ENCODE results near the gene PLEKHN1.

Gene PLEKHN1

GRCh38 chr1:929712-930632, 36.3 kb upstream of the PLEKHN1 start:
- no peak for DNase-seq (ENCODE audit: low read depth)

DNA sequence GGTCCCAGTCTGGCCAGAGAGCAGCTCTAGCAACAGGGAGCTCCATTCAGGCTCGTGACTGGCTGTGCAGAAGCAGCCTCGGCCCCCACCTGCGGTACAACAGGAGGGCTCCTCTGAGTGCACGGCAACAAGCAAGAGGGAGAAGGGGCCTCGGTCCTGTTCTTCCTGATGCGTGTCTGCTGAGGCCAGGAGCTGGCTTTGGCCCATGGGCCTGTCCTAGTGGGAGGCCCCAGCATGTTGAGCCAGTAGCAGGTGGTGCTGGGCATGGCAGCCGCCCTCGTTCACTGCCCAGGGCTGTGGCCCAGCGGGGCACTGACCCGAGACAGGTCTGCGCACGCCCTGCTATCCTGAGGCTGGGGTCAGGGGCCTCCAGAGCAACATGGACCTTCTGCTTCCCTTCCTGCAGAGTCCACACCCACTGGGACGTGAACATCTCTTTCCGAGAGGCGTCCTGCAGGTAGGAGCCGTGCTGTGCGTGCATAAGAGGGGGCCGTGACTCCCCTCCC, 35.6 kb upstream of the PLEKHN1 start:
- no peak for DNase-seq (ENCODE audit: low read depth)

- no peak for DNase-seq (ENCODE audit: low read depth)
Observed at GRCh38 chr1:931380-932172, 34.7 kb upstream of the PLEKHN1 start.

- DNase-seq (ENCODE audit: low read depth), result no peak
Observed at GRCh38 chr1:932173-932510, 34.1 kb upstream of the PLEKHN1 start.

DNA sequence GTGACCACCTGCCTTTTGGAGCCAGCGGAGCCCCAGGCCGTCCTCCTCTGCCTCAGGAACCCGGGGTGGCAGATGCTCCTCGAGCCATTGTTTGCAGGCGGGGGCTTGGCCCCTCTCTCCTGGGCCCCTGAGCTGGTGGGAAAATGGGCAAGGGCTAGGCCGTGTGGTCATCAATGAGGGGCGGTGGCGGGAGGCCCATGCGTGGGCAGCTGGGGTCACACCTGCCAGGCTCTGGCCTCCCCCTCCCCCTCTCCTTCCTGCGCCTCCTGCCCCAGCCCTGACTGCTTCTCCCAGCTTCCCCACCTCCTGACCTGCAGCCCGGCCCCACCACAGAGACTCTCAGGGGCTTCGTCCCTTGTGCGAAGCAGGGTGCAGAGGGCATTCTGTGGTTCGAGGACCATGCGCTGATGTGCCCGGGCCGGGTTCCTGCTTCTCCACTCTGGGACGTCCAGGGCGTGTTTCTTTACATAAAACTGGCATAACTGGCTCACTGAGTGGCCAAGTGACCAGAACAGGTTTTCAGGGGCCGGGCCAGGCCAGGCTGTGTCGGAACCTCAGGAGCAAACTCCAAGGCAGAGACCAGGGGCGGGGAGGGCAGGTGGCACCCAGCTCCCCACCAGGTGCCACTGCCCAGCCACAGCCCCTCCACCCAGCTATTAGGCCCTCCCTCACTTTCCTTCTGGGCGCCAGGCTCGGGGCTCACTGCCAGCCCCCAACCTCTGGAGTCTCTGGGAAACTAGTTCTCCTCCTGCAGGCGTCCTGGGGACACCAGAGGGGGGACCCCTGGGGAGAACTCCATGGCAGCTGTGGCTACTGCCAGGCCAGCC, 33.3 kb upstream of the PLEKHN1 start:
- no peak for DNase-seq (ENCODE audit: low read depth)

DNA sequence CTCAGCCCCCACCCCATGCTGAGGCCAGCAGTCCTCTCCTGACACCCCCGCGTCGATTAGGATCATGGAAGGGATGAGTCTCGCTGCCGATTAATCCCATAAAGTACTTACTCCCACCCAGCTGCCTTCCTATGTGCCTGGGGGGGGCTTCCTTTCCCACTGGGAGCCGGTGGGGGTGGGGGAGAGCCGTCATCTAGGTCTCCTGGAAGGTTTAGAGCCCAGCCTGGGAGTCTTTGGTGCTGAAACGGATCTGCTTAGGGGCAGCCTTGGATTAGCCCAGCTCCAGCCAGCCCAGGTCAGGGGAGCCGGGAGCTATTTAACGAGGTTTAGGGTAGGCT, 32.7 kb upstream of the PLEKHN1 start:
- no peak for DNase-seq (ENCODE audit: low read depth)

DNA sequence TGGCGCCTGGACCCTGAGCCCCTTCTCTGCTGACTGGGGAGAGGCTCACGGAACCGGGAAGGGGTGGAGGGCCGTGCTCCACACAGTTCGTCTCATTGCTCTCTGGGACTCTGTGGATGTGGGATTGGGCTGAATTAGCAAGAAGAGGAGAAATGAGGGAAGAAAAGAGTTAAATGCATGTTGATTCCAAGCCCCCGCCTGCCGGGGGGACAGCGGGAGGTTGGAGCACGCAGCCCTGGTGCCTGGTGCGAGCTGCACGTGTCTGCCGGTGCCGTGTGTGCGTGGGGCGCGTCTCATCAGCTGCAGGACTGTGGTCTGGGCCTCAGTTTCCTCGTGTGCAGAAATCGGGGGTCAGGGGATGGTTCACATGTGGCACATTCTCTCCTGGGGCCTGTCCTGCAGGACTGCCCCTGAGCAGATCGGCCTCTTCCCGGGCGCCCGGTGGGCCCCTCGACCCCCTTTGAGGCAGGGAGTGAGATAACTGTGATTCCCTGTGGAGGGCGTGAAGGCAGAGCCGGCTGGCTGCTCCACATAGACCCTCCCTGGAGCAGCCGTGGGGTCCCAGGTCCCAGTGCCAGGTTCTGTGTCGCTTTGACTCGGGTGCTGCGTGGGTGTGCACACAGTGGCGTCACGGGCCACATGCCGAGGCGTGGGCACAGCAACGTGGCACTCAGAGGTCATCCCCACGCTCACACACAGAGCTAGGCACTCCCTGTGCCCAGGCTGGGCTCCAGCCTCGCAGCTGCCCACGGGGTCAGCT, 31.1 kb upstream of the PLEKHN1 start:
- no peak for DNase-seq (ENCODE audit: low read depth)

DNA sequence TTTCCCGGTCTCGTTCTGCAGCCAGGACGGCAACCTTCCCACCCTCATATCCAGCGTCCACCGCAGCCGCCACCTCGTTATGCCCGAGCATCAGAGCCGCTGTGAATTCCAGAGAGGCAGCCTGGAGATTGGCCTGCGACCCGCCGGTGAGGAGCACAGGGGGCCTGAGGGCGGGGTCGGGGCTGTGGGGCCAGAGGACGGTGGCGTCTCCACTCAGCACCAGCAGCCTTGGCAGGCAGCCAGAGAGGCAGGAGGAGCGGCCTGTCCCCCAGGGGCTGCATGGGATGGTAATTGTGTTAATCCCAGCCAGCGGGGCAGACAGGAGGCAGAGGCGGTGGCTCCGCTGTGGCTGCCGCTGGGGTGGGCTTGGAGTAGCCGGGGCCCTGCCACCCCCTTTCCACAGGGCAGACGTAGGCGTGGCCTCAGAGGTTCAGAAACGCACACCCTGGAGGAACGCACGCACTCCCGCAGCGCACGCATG, 30.5 kb upstream of the PLEKHN1 start:
- DNase-seq (ENCODE audit: low read depth), result no peak

DNA sequence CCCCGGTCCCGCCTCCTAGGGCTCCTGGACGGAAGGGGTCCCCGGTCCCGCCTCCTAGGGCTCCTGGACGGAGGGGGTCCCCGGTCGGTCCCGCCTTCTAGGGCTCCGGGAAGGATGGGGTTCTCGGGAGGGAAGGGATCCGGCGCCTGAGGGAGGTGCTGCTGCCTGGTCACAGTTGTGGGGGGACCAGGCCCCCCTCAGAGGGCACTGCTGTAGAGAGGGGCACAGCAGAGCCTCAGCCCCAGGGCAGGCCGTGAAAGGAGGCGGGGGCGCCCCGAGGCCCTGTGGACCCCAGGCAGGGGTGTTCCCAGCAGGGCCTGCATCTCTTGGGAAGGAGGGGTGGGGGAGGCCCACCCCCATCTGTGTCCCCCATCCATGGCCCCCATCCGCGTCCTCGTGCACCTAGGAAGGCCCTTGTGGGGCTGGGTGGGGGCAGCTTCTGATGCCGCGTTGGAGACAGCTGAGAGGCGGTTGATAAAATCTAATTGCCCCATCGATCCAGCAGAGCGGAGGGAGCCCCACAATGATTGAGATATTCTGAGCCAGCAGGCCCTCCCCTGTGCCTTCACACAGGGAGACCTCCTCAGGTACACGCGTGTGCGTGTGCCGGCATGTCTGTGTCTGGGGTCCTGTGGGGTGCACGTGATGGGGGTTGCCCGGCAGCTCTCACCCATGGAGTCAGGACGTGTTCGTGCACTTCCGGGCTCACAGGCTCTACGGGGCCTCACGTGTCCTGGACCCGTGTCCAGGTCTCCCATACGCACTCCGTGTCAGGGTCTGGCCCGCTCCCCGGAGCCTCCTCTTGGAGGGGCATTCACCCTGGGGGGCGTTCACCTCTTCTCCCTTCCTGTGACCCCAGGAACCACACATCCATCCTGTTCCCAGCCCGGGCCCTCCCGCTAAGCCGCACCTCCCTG, 29.7 kb upstream of the PLEKHN1 start:
- DNase-seq (ENCODE audit: low read depth), result no peak

DNA sequence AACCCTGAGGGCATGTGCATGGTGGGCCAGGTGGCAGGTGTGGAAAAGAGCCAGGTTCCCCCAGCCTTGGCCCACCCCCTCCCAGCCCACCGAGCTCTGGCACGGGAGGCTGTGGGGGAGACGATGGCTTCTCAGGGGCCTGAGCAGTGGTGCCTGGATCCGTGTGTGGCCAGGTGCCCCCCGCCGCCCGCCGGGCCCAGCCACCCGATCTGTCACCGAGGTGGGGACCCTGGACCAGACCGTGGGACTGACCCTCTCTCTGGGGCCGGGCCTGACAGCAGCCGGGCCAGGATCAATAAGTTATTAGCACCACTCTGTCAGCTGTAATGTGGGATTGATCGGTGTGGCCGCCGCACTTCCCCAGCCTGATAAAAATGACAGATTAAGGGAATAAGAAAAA, 28.8 kb upstream of the PLEKHN1 start:
- DNase-seq (ENCODE audit: low read depth), result no peak

GRCh38 chr1:938088-938683, 28.1 kb upstream of the PLEKHN1 start:
- DNase-seq (ENCODE audit: low read depth), result no peak

DNA sequence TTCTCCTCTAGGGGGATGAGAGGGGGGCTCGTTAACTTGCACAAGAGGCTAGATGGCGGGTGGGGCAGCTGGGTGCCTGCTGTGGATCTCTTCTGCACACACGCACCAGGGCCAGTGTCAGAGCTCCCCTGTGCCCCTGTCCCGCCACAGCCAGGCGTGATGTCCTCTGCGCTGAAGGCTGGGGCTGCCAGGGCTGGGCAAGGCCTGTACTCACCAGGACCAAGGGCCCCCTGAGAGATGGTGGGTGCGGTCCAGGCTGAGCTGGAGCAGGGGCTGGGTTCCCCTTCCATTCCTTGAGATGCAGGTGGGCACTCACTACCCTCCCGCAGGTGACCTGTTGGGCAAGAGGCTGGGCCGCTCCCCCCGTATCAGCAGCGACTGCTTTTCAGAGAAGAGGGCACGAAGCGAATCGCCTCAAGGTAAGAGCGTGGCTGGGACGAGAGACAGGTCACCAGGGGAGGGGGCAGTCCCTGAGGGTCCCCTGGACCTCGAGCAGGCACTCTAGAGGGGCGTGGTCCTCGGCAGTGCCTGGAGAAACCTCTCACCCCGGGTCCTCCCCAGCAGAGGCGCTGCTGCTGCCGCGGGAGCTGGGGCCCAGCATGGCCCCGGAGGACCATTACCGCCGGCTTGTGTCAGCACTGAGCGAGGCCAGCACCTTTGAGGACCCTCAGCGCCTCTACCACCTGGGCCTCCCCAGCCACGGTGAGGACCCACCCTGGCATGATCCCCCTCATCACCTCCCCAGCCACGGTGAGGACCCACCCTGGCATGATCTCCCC, 27.4 kb upstream of the PLEKHN1 start:
- no peak for DNase-seq (ENCODE audit: low read depth)

GRCh38 chr1:939511-940106, 26.7 kb upstream of the PLEKHN1 start:
- no peak for DNase-seq (ENCODE audit: low read depth)

DNA sequence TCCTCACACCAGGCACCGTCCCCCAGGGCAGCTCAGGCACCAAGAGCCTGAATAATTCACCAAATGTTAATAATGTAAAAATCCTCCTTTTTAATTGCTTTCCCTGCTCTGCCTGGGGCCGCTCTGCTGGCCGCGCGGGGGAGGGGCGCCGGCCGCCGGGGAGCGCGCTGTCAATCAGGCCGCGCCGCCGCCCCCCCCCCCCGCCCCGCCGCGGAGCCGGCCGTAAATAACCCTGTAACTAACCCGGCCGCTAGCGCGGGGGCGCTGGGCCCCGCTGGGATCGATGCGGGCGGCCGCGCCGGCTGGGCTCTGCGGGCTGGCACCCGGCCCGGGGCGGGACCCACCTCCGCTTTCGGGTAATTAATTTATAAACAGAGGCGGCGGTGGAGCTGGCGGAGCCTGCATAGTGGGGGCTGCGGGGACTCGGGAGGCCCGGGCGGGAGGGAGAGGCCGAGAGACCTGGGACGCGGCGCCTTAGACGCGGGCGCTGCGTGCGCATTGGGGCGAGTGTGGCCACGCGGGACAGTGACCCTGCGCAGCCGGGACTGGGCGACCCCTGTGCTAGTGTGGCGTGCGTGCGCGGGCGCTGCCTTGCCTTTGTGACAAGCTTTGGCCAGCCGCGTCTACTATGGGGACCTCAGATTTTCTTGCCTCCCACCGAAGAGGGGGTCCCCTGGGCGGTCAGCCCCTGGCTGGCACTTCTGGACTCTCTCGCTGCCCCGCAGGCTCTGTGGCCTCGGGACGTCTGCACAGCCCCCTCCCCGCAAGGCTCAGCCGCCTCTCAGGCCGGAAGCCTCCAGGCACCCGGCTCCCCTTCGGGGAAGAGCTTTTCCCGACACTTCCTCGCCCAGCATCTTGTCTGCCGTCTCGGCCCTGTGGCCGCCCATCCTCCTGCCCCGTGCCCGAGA, 25.9 kb upstream of the PLEKHN1 start:
- no peak for DNase-seq (ENCODE audit: low read depth)

DNA sequence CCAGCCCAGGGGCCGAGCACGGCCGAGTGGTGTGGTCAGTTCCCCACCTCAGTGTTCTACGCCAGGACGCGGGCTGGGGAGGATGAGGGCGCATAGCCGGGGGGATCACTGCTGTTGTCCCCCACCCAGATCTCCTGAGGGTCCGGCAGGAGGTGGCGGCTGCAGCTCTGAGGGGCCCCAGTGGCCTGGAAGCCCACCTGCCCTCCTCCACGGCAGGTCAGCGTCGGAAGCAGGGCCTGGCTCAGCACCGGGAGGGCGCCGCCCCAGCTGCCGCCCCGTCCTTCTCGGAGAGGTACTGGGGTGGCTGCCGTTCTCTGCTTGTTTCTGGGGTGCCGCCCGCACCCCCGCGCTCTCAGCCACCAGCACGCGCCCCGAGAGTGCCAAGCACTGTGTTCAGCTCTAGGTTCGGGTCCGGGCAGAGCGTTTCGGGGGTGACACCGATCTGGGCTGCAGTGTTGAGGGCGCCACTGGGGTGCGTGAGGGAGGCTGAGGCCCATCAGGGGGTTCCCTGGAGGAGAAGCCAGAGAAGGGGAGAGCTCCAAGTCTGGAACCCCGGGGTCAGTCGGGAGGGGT, 25.2 kb upstream of the PLEKHN1 start:
- no peak for DNase-seq (ENCODE audit: low read depth)

GRCh38 chr1:941588-942383, 24.5 kb upstream of the PLEKHN1 start:
- no peak for DNase-seq (ENCODE audit: low read depth)

Measured in CMK (cell line).